Rectal smooth muscle tissue (tissue), 1 donor: ENCODE data around the gene NDUFC2.

ENCODE experiments used
- H3K27ac ChIP-seq: one replicate; pipeline ENCODE4 v1.7.0; 2013; ENCODE audit warnings: low read depth, low read length, inconsistent platforms
- H3K27me3 ChIP-seq: one replicate; pipeline ENCODE4 v1.7.0; 2013; ENCODE audit warnings: low read length; ENCODE audit not compliant: control insufficient read depth, insufficient read depth
- H3K36me3 ChIP-seq: one replicate; pipeline ENCODE4 v1.7.0; 2013; ENCODE audit warnings: low read length; ENCODE audit not compliant: control insufficient read depth, insufficient read depth
- H3K4me1 ChIP-seq: one replicate; pipeline ENCODE4 v1.7.0; 2013; ENCODE audit warnings: low read length; ENCODE audit not compliant: control insufficient read depth, insufficient read depth
- H3K4me3 ChIP-seq: one replicate; pipeline ENCODE4 v1.7.0; 2013; ENCODE audit warnings: low read length
- H3K9ac ChIP-seq: one replicate; pipeline ENCODE4 v1.7.0; 2013; ENCODE audit warnings: low read length

NDUFC2 gene

GRCh38 chr11:78074756-78075155, 4.9 kb downstream of the NDUFC2 start:
- no peak overlapping the region for H3K27ac ChIP-seq
- H3K27me3 ChIP-seq, result no peaks in the 10 kb centered on the region
- no peak overlapping the region for H3K4me3 ChIP-seq
- no peak overlapping the region for H3K9ac ChIP-seq
- peaks cover 7% of the 10 kb centered on the region for H3K36me3 ChIP-seq
- H3K4me1 ChIP-seq, result peaks cover 8% of the 10 kb centered on the region

GRCh38 chr11:78072455-78072854, 7.2 kb downstream of the NDUFC2 start:
- Histone ChIP-seq H3K4me3 (no peak overlapping the region), H3K27me3 (no peaks in the 10 kb centered on the region), H3K9ac (no peak overlapping the region), H3K27ac (no peak overlapping the region), H3K36me3 (peaks cover 7% of the 10 kb centered on the region), H3K4me1 (peaks cover 3% of the 10 kb centered on the region)

GRCh38 chr11:78071717-78072116, 7.9 kb downstream of the NDUFC2 start:
- H3K4me1 ChIP-seq, result no peaks in the 10 kb centered on the region
- no peak overlapping the region for H3K27ac ChIP-seq
- H3K36me3 ChIP-seq, result peaks cover 7% of the 10 kb centered on the region
- H3K27me3 ChIP-seq, result no peaks in the 10 kb centered on the region
- H3K4me3 ChIP-seq, result no peak overlapping the region
- H3K9ac ChIP-seq, result no peak overlapping the region

- no peaks in the 10 kb centered on the region for H3K4me1 ChIP-seq
- H3K27ac ChIP-seq, result no peak overlapping the region
- peaks cover 7% of the 10 kb centered on the region for H3K36me3 ChIP-seq
- no peak overlapping the region for H3K9ac ChIP-seq
- H3K4me3 ChIP-seq, result no peak overlapping the region
- no peaks in the 10 kb centered on the region for H3K27me3 ChIP-seq
These were observed 9.0 kb downstream of the NDUFC2 start for GRCh38 chr11:78070621-78071020.

GRCh38 chr11:78069465-78069864, 10.2 kb downstream of the NDUFC2 start:
- H3K4me1 ChIP-seq, result no peaks in the 10 kb centered on the region
- H3K4me3 ChIP-seq, result no peak overlapping the region
- no peak overlapping the region for H3K27ac ChIP-seq
- no peak overlapping the region for H3K9ac ChIP-seq
- peaks cover 7% of the 10 kb centered on the region for H3K36me3 ChIP-seq
- no peaks in the 10 kb centered on the region for H3K27me3 ChIP-seq

GRCh38 chr11:78067704-78068103, 12.0 kb downstream of the NDUFC2 start:
- no peaks in the 10 kb centered on the region for H3K27me3 ChIP-seq
- H3K9ac ChIP-seq, result no peak overlapping the region
- no peak overlapping the region for H3K27ac ChIP-seq
- H3K36me3 ChIP-seq, result peaks cover 7% of the 10 kb centered on the region
- H3K4me1 ChIP-seq, result no peaks in the 10 kb centered on the region
- no peak overlapping the region for H3K4me3 ChIP-seq

- Histone ChIP-seq H3K9ac (no peak overlapping the region), H3K4me1 (no peaks in the 10 kb centered on the region), H3K27me3 (no peaks in the 10 kb centered on the region), H3K4me3 (no peak overlapping the region), H3K36me3 (peaks cover 2% of the 10 kb centered on the region), H3K27ac (no peak overlapping the region)
These were observed 13.2 kb downstream of the NDUFC2 start for GRCh38 chr11:78066471-78066870.

- Histone ChIP-seq H3K4me3 (no peak overlapping the region), H3K4me1 (no peaks in the 10 kb centered on the region), H3K36me3 (peaks cover 2% of the 10 kb centered on the region), H3K9ac (no peak overlapping the region), H3K27me3 (no peaks in the 10 kb centered on the region), H3K27ac (no peak overlapping the region)
These were observed 14.5 kb downstream of the NDUFC2 start for GRCh38 chr11:78065203-78065602.

- no peak within 1 kb of the TSS for H3K4me3 ChIP-seq
- no peak within 1 kb of the TSS for H3K9ac ChIP-seq
- H3K4me1 ChIP-seq, result no peaks in the 10 kb centered on the region
- no peaks in the 10 kb centered on the region for H3K27me3 ChIP-seq
- no peaks in the 10 kb centered on the region for H3K36me3 ChIP-seq
- H3K27ac ChIP-seq, result no peak within 1 kb of the TSS
These were observed 16.1 kb downstream of the NDUFC2 start, which contains the start of gene THRSP for GRCh38 chr11:78063440-78064181. Gene THRSP (plus strand): TSS chr11:78063861. CDS start chr11:78063882, 21 bp downstream.

GRCh38 chr11:78062671-78063070, 17.0 kb downstream of the NDUFC2 start:
- Histone ChIP-seq H3K27ac (no peak overlapping the region), H3K36me3 (no peaks in the 10 kb centered on the region), H3K4me3 (no peak overlapping the region), H3K9ac (no peak overlapping the region), H3K4me1 (no peaks in the 10 kb centered on the region), H3K27me3 (no peaks in the 10 kb centered on the region)

GRCh38 chr11:78061921-78062311, 17.7 kb downstream of the NDUFC2 start:
- Histone ChIP-seq H3K4me1 (no peaks in the 10 kb centered on the region), H3K36me3 (no peaks in the 10 kb centered on the region), H3K27ac (no peak overlapping the region), H3K27me3 (no peaks in the 10 kb centered on the region), H3K9ac (no peak overlapping the region), H3K4me3 (no peak overlapping the region)

GRCh38 chr11:78061088-78061920, 18.4 kb downstream of the NDUFC2 start:
- H3K4me3 ChIP-seq, result no peak overlapping the region

More at GRCh38 chr11:78061088-78061920, 18.4 kb downstream of the NDUFC2 start:
- Histone ChIP-seq H3K4me1 (no peaks in the 10 kb centered on the region), H3K36me3 (no peaks in the 10 kb centered on the region), H3K9ac (no peak overlapping the region), H3K27me3 (no peaks in the 10 kb centered on the region), H3K27ac (no peak overlapping the region)
